Left cardiac atrium (tissue), 4 donors: Measurements from ENCODE around the gene SULT4A1. TPM values are rescaled to one million over a fixed set of nuclear protein-coding genes. Genes with fewer than 3 reads are reported as not detected.
A peak's percentile ranks its signal among the peaks of the same experiment; 100 is the strongest.

Source experiments
- ATAC-seq, 2 donors: fragments of 200-7000 bp; cut with Tn5 transposase; one replicate each; pipeline ENCODE4 v1.9.1; 2020; ENCODE audit warnings: mild to moderate bottlenecking in 2 of 2, moderate library complexity in 2 of 2
- DNase-seq: peaks from one replicate; pipeline ENCODE4 v3.0.0-alpha.2; 2020
- intact Hi-C, 2 donors: fragments of 100-400 bp; cut with DNase I; formaldehyde crosslinking; loops; one replicate each; pipeline versions ENCODE4 v1.14.1 to v1.15.1; 2022 to 2023
- total RNA-seq, 2 donors: library from RNA; stranded (reverse); fragmentation: NEBNext Ultra II Directional; extraction: Animal tissue kit (Norgen Biotek cat#: 25700); gene quantifications; one replicate each; pipeline ENCODE4 v1.2.1, GENCODE V29; 2021
- donor health status: DM: no; HTN: yes; CAD: no.
- donor health status: DM: no; HTN: yes; CAD: no; lungs with severe emphysema.
- donor health status: DM: yes; HTN: yes; CAD: no.
- donor health status: Dilated cardiomyopathy.

Gene SULT4A1
- total RNA-seq, 2 donors from 2014 or later, result 0.29 to 0.63 TPM

GRCh38 chr22:43851058-43851978 lies 11.0 kb downstream of the SULT4A1 start:
- no peak for DNase-seq

GRCh38 chr22:43850529-43850928 lies 11.8 kb downstream of the SULT4A1 start:
- ATAC-seq (no peak), DNase-seq (no peak)
- intact Hi-C loops, result no loop called here

More at GRCh38 chr22:43851058-43851978, 11.0 kb downstream of the SULT4A1 start:
- intact Hi-C loops, result no loop called here
- no peak for ATAC-seq

- DNase-seq (no peak), ATAC-seq (no peak)
- intact Hi-C loops, result no loop called here
These were observed 12.6 kb downstream of the SULT4A1 start for GRCh38 chr22:43849731-43850130.

- intact Hi-C loops, result no loop called here
- DNase-seq (no peak), ATAC-seq (peak; percentile 54 to 65)
These were observed 13.7 kb downstream of the SULT4A1 start for GRCh38 chr22:43848366-43849171.

- ATAC-seq (no peak), DNase-seq (no peak)
- intact Hi-C loops, result no loop called here
These were observed 14.7 kb downstream of the SULT4A1 start for GRCh38 chr22:43847376-43848289.

GRCh38 chr22:43846966-43847365 lies 15.3 kb downstream of the SULT4A1 start:
- no peak for ATAC-seq
- DNase-seq, result no peak
- intact Hi-C loops, result no loop called here

GRCh38 chr22:43845981-43846380 lies 16.3 kb downstream of the SULT4A1 start:
- intact Hi-C loops, result no loop called here
- DNase-seq (no peak), ATAC-seq (no peak)

- intact Hi-C loops, result no loop called here
- no peak for ATAC-seq
- no peak for DNase-seq
These were observed 17.5 kb downstream of the SULT4A1 start for GRCh38 chr22:43844560-43845545.

- DNase-seq (no peak), ATAC-seq (no peak)
- intact Hi-C loops, result no loop called here
These were observed 18.4 kb downstream of the SULT4A1 start for GRCh38 chr22:43843783-43844530.

- intact Hi-C loops, result no loop called here
- ATAC-seq, result no peak
- no peak for DNase-seq
These were observed 20.6 kb downstream of the SULT4A1 start for GRCh38 chr22:43841742-43842141.

- DNase-seq, result no peak
- no peak for ATAC-seq
- intact Hi-C loops, result no loop called here
These were observed 21.5 kb downstream of the SULT4A1 start for GRCh38 chr22:43840851-43841250.

GRCh38 chr22:43840431-43840830 lies 21.9 kb downstream of the SULT4A1 start:
- ATAC-seq (no peak), DNase-seq (no peak)
- intact Hi-C loops, result no loop called here

- DNase-seq (no peak), ATAC-seq (no peak)
- intact Hi-C loops, result no loop called here
These were observed 22.5 kb downstream of the SULT4A1 start for GRCh38 chr22:43839781-43840180.

GRCh38 chr22:43838571-43839307 lies 23.6 kb downstream of the SULT4A1 start:
- intact Hi-C loops, result no loop called here
- DNase-seq (no peak), ATAC-seq (no peak)

GRCh38 chr22:43838161-43838560 lies 24.2 kb downstream of the SULT4A1 start:
- intact Hi-C loops, result no loop called here
- DNase-seq (no peak), ATAC-seq (peak in 1 of 2 donors; percentile 25)

- intact Hi-C loops, result no loop called here
- no peak for ATAC-seq
- no peak for DNase-seq
These were observed 24.6 kb downstream of the SULT4A1 start for GRCh38 chr22:43837666-43838065.

- intact Hi-C loops, result no loop called here
- DNase-seq (no peak), ATAC-seq (no peak)
These were observed 26.6 kb downstream of the SULT4A1 start for GRCh38 chr22:43835736-43836135.
